ELR (cell line): ENCODE results near the gene FCGR1A.
"Not testable (repeated sequence)": the region's sequence is repeated elsewhere in the genome, so short reads cannot be mapped to it uniquely, and the experiment has no call there.

ENCODE experiments used
- DNase-seq: peaks from one replicate; pipeline ENCODE4 v3.0.0-alpha.2; 2015; ENCODE audit warnings: low read depth

The FCGR1A gene

GRCh38 chr1:149833144-149833543, 50.6 kb downstream of the FCGR1A start:
- DNase-seq = not testable (repeated sequence)

GRCh38 chr1:149841149-149841548, 58.7 kb downstream of the FCGR1A start:
- not testable (repeated sequence) for DNase-seq
